HCEC 1CT (cell line): ENCODE data around the gene CRYBG1.

Experiments
- DNase-seq: peaks from one replicate; pipeline ENCODE4 v3.0.0-alpha.2; 2017

CRYBG1 gene

GRCh38 chr6:106613590-106613989 lies 253.1 kb downstream of the CRYBG1 start:
- DNase-seq = no peak

- DNase-seq = no peak
These were observed 253.6 kb downstream of the CRYBG1 start for GRCh38 chr6:106614166-106614565.

- DNase-seq = no peak
These were observed 254.2 kb downstream of the CRYBG1 start for GRCh38 chr6:106614592-106615257.

GRCh38 chr6:106617302-106617701 lies 256.8 kb downstream of the CRYBG1 start:
- DNase-seq = no peak

- DNase-seq = no peak
These were observed 257.3 kb downstream of the CRYBG1 start for GRCh38 chr6:106617857-106618256.

- no peak for DNase-seq
These were observed 257.8 kb downstream of the CRYBG1 start for GRCh38 chr6:106618324-106618723.

GRCh38 chr6:106619223-106619622 lies 258.7 kb downstream of the CRYBG1 start:
- DNase-seq = no peak

GRCh38 chr6:106620931-106621672 lies 260.6 kb downstream of the CRYBG1 start:
- no peak for DNase-seq
